Measurements from ENCODE around the gene APOA5. TPM values are rescaled to one million over a fixed set of nuclear protein-coding genes. Genes with fewer than 3 reads are reported as not detected.

The APOA5 gene
- total and polyA plus RNA-seq, 2 of the 4 experiments (the other 2 are of a cell fraction) = not detected

DNA sequence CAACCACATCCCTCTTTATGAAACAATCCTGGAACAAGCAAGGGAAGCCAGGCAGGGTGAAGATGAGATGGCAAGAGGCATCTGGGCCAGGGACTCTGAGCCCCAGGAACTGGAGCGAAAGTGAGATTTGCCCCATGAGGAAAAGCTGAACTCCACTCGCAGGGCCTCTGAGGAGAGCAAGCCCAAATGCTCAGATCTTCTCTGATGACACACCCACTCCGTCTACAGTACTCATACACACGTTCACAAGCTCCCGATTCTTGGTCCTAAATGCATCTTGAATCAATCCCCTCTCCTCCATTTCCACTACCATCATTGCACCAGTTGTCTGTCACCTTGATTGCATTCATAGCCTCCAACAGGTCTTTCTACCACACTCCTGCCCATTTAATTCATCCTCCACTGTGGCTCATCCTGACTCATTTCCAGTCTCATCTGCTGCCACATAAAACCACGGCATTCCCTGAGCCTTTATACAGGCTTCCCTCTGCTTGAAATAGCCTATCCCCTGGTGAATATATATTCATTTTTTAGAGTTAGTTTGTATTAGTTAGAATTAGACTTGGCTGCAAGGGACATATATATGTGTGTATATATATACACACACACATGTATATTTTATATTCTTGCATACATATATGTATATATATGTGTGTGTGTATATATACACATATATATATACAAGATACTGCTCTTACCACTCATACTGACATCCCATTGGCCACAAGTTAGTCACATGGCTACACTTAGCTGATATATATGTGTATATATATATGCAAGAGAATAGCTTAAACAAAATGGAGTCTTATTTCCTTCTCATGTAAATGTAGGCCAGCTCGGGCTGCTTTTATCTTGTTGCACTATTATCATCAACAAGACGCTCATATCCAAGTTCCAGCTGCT, 1.4 kb upstream of the APOA5 start (continued):
- TF ChIP-seq, protein P1, sequence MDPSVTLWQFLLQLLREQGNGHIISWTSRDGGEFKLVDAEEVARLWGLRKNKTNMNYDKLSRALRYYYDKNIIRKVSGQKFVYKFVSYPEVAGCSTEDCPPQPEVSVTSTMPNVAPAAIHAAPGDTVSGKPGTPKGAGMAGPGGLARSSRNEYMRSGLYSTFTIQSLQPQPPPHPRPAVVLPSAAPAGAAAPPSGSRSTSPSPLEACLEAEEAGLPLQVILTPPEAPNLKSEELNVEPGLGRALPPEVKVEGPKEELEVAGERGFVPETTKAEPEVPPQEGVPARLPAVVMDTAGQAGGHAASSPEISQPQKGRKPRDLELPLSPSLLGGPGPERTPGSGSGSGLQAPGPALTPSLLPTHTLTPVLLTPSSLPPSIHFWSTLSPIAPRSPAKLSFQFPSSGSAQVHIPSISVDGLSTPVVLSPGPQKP (IDR thresholded peaks at IDR 0.05; ENCODE audit: borderline replicate concordance, low read depth, low read length) = no peak
- no peak for TF ChIP-seq CEBPB (IDR thresholded peaks at IDR 0.05; ENCODE audit: low read depth, low read length)

Measured in IMR-90 (cell line).